Activated gamma-delta T cell (primary cell): ENCODE results near the gene SCML2.
A peak's percentile ranks its signal among the peaks of the same experiment; 100 is the strongest.
"Not testable (repeated sequence)": the region's sequence is repeated elsewhere in the genome, so short reads cannot be mapped to it uniquely, and the experiment has no call there.

Experiments
- DNase-seq: peaks from one replicate; lab custom pipeline; 2025; lab: John Stamatoyannopoulos, UW
- total RNA-seq, 2 donors: gene quantifications; one replicate each; lab custom pipeline; 2026; lab: John Stamatoyannopoulos, UW

The SCML2 gene
- total RNA-seq = 2.3 to 3.0 reads per million in 2 donors

DNA sequence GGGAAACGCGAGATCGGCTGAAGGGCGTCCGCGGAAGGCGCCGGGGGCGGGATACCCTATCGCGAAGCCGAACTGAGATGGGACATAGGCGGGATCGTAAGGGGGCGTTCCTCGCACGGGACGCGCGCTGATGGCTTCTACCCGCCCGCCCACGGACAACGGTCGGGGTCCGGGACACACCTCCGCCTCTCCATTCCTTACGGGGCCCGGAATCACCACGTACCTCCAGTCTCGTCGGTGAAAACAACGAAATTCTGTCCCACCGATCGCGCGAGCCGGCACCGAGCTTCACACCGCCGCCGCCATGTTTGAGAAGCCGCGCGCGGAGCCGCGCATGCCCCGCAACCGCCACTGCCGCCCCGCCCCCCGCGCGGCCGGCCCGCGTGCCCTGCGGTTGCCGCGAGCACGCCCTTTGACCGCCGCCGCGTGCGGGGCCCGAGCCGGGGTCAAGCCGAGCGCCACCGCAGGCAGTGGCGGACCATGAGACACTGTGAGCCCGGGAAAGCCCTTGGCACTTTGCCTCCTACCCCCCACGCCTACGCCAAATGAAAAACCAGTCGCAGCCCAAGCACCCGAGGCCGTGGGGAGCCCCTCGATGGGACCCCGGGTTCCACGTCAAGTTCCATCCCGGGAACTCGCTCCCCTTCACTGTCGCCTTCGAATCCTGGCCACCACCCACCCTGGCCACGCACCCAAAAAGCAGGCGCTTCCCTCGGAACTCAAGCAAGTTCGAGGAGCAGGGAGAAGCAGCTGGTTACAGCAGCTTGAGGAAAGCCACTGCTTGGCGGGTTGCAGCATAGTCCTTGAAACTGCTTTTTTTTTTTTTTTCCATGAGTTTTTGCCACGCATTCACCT is at the start of gene SCML2:
TSS of gene SCML2 (minus strand) at position 320 of the 855 bp plus-strand sequence. CDS start 20,617 bp downstream, outside the sequence.
- peak; percentile 12 for DNase-seq

DNA sequence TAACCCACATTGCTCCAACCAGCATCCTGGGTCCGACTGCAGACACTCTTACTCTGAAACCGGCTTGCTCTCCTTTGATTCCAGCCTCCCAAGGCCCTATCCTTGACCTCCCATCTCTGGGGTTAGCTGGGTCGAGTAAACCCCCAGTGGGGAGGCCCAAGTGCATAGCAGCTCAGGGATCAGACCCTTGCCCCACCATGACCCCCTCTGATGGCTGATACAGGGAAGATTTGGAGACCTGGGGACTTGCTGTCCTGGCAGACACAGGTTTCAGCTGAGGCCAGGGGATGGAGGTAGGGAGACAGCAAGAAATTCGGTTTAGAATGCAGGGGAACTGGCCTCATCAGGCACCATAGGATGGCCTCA is 47.3 kb upstream of the SCML2 start:
- no peak for DNase-seq

DNA sequence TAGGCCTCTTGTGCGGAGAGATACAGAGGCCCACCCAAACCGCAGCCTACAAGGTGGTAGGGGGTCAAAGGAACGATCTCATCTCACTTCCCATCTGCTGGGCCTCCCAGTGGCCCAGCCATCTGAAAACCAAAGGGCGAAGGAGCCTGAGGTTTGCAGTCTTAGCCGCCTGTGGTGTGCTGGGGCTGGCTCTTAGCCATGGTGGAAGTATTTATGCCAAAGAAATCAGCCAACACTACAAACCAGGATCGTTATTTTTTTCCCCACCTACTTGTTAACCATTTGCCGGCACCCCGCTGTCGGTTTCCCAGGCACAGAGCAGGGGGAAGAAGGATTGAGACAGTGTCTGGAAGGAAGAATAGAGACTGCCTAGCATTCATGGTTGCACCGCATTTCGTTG is 40.0 kb upstream of the SCML2 start:
- DNase-seq = no peak

DNA sequence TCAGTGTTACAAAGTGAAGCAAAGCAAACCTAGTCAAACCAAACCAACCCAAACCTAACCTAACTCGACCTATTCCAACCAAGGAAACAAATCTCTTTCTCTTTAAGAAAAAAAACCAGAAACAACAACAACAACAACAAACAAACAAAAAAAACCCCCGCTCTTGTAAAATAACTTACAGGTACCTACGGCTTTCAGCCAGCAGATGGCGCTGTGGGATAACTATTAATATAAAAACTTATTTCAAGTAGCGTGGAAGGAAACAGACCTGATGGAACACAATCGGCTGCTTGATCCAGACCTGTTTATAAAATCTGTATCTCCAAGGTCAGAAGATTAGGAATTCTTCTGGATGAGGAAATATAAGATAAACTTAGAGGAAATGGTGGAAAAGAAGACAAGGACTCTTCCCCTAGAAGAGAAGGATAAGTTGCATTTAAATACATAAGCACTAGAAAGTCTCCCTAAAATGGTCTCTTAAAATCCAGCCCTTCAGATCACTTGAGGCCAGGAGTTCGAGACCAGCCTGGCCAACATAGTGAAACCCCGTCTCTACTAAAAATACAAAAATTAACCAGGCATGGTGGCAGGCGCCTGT is 36.6 kb upstream of the SCML2 start:
- no peak for DNase-seq

DNA sequence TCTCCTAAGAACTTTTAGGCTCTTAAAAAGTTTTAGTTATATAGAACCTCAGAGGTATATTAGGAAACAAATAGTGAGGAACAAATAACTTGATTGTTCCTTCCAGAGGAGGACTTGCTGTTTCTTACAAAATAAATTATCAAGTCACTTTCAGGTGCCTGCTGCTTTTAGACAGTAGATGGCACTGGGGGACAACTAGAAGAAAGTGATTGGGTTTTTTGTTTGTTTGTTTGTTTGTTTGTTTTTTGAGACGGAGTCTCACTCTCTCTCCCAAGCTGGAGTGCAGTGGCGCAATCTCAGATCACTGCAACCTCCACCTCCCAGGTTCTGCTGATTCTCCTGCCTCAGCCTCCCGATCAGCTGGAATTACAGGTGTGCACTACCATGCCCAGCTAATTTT is 35.5 kb upstream of the SCML2 start:
- DNase-seq = no peak

DNA sequence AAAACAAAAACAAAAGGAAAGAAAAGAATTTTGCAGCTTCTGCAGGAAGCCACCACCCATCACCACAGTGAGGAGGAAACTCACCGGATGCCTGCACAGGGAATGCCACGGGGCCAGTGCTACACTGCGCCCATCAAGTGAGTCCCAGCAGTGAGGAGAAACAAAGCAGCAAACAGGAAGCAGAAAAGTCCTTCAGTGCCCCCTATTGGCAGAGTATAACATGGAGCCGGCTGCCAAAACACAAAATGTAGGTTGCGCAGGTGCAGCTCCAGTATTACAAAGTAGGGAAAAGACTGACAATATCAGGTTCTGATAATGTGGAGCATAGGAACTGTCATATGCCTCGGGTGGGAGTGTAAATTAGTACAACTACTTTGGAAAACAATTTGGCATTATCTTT is 23.3 kb upstream of the SCML2 start:
- DNase-seq = no peak

DNA sequence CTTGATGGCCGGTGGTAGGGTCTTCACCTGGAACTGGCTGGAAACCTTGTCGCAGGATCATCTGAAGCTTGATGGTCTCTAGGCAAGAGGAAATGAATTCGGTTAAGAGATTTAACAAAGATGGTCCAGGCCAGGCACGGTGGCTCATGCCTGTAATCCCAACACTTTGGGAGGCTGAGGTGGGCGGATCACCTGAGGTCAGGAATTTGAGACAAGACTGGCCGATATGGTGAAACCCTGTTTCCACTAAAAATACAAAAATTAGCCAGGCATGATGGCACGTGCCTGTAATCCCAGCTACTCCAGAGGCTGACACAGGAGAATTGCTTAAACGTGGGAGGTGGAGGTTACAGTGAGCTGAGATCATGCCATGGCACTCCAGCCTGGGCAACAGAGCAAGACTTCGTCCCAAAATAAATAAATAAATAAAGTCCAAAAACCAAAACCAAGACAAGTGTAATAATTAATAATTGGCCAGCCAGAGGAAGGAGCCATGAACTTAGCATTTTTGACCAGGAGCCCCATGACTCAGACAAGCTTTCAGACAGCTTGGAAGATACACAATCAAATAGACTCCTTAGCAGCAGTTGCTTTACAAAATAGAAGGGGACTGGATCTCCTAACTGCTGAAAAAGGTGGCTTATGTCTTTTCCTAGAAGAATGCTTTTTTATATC is 20.8 kb upstream of the SCML2 start:
- DNase-seq = not testable (repeated sequence)

DNA sequence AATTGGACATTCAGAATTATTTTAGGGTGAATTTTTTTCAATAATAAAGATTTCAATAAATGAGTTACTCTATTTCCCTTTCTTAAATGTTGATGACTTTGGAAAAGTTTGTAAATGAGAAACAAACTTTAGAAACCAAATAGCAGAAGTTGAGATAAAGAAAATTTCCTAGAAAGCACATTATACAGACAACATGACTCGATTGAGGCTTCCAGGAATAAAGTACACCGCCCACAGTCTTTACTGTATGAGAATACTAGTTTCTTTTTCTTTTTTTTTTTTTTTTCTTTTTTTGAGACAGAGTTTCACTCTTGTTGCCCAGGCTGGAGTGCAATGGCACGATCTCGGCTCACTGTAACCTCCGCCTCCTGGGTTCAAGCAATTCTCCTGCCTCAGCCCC is 14.6 kb upstream of the SCML2 start:
- not testable (repeated sequence) for DNase-seq

DNA sequence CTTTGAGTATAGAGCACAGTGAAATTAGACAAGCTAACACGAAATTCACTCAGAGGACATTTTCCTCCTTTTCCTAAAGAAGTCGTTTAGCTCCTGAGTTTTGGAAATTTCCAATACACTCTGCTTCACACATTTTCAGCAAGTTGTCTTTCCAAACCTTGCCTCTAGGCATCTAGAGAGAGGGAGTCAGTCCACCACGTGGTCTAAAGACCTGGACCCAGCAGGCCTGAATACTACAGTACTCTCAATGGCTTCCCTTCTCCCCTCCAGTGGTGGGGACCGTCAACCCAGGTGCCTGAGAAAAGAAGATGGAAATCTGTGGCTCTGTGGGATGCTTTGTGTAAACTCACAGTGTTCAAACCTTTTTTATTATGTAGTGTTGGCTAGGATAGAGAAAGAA is 13.9 kb upstream of the SCML2 start:
- DNase-seq = no peak

DNA sequence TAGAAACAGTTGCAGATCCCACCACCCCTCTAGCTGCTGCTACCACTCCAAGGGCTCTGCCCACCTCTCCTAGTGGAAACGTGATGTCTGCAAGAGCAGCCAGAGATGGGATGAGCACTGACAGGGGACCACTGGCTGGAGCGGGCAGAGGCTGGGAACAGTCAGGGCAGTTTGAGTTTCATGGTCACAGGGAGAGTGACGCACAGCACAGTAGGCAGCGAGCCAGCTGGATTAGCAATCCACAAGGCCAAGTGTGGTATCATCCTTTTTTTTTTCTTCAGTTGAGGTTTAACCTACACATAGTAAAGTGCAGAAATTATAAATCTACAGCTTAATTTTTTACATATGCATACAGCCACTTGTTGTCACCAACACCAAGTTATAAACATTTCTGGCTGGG is 6.4 kb upstream of the SCML2 start:
- DNase-seq = no peak

DNA sequence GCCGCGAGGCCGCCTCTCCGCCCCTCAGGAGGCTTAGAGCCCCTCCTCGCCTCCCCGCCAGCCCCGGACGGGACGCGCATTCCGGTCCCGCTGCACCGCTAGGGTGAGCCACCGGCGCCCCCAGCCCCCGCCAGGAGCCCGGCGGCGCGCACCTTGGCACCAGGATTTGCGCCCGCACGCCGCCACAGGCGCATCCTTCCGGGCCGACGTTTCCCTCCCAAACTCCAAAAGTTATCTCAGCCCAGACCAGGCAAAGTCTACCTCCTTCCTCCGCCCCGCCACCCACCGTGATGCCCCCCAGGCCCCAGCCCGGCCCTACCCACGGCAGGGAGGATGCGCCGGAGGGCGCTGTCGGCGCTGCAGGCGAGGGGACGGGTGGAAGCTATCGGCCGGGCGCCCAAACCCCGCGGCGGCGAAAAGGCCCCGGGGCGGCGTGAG is 538 bp downstream of the SCML2 start:
- DNase-seq = no peak

DNA sequence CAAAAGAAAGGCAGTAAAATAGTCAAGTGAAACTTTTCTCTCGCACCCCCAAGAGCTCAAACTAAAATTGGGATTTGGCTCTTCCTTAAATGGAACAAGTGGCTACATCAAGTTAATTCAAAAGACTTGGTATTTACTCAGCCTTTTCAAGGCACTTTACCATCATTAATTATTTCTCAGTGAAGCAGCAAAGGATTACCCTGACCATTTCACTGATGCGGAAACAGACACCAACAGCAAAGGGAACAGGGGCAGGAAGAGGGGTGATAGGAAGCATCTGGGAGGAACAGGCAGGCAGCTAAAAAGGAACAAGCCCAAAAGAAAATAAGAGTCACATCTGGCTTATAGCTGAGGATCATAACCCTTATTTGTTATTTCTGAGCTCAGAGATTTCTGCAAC is 2.7 kb downstream of the SCML2 start:
- no peak for DNase-seq

DNA sequence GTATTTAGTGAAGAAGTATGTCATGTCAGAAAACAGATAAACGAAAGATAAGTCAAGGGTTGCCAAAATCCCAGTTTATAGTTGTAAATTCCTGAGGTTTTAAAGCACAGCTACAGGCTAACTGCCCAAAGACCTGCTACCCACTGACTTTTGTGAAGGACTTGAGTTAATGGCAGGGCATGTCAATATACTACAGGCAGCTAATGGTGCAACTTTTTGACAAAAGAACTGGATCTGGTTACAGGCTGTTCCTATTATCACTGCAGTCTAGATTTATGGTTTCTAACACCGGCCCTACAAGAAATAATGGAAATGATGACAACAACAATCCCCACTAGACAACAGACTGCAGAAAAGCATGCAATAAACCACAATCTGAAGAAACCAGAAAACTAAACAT is 6.4 kb downstream of the SCML2 start:
- no peak for DNase-seq

DNA sequence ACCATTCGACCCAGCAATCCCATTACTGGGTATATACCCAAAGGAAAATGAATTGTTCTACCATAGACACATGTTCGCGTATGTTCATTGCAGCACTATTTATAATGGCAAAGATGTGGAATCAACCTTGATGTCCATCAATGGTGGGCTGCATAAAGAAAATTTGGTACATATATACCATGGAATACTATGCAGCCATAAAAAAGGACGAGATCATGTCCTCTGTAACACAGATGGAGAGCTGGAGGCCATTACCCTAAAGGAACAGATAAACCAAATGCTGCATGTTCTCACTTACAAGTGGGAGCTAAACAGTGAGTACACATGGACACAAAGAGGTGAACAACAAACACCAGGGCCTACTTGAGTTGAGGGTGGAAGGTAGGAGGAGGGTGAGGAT is 45.1 kb downstream of the SCML2 start:
- no peak for DNase-seq

DNA sequence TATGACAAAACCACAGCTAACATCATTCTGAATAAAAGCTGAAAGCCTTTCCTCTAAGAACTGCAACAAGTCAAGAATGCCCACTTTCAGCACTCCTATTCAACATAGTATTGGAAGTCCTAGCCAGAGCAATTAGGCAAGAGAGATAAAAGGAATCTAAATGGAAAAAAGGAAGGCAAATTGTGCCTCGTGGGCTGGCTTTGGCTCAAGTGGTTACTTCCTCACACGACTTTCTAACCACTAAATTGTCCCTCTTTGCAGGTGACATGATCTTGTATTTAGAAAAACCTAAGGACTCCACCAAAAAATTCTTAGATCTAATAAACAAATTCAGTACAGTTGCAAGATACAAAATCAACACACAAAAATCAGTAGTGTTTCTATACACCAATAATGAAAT is 57.2 kb downstream of the SCML2 start:
- DNase-seq = no peak

DNA sequence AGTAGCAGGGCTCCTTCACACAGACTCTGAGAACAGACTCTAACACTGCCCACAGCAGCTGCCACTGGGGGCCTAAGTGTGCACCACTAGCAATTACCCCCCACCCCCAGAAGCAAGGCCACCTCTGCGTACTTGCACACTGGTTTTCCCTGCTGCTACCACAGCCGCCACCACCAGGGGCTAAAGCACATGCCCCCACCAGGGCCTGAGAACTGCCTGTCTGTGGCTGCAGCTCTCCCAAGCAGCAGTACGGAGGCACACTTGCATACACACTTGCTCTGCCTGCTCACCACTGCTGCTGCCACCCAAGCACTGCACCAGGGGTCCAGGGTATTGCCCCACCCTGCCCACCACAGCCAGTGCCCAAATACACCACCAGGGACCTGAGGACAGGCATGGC is 59.6 kb downstream of the SCML2 start:
- DNase-seq = no peak

DNA sequence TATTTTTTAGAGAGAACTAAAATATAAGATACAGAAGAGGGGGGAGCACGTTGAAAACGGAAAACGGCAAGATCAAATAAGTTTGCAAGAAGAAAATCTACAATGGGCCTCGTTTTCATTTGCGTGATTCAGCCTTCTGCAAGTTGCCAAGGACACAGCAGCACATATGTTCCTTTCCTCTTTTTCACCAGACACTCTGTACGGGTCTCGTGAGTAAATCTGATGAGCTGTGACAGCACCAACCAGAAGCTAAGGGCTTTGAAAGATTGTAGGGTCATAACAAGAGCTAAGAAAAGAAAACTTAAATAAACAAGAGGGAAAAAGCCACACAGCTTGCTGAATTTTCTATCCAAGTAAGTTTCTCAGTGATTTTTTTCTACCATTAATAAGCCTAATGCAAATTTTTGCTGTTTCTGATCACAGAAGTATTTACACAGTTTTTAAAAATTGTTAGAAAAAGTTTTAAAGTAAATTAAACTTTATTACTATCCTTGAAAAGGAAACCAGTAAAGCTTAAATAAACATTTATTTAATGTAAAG is 63.4 kb downstream of the SCML2 start:
- DNase-seq = no peak

DNA sequence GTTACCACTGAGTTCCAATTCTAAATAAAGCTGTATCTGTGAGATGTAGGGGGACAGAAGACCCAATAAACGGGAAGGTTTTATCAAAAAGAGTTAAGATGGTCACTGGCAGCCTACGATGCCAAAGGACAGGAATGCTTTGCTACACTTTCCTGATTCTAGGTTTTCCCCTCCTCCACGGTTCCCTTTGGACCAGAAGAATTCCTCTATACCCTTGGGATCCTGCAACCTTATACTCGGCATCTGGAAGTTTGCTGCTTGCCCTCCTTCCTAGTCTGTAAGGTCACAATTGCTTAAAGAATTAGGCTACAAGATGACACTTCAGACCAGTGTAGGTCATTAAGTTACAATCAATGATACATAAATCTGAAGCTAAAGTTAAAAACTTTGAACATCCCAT is 64.3 kb downstream of the SCML2 start:
- DNase-seq = no peak

DNA sequence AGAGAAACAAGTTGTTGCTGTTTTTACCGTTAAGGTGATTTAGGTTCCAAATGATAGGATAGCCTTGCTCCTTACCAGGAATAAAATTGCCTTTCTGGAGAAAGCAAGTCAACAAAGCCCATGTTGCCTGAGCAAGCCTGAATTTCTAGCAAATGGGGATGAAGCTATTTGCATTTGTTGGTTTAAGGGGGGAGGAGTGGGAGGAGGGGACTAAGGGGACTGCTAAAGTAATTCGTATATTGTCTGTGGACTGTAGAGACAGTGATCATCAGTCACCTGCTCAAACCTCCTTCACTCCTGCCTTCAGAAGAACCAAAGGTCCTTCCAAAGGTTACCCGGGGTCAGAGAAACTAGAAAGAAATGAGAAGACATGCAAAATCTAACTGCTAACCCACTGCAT is 65.8 kb downstream of the SCML2 start:
- no peak for DNase-seq

DNA sequence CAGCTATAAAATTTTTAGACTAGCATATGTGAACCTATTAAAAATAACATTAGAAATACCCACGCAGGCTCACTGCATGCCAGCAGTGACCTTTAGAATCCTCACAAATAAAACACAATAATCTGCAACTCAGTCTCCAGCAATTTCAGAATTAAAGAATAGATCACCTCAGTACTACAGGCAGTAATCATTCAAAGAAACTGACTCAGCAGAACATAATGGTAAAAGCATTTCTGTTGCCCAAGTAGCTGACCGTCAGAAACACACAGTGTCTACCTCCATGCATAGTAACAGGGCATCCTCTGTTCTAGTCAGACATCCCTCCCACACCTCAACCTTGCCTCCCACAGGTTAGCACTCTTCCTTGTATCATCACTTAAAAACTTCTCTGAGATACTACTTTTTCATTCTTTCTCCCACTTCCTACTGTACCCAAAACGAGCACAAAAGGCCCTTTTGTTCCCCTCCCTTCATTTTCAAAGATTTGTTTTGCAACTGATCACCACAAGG is 68.1 kb downstream of the SCML2 start:
- DNase-seq = no peak

DNA sequence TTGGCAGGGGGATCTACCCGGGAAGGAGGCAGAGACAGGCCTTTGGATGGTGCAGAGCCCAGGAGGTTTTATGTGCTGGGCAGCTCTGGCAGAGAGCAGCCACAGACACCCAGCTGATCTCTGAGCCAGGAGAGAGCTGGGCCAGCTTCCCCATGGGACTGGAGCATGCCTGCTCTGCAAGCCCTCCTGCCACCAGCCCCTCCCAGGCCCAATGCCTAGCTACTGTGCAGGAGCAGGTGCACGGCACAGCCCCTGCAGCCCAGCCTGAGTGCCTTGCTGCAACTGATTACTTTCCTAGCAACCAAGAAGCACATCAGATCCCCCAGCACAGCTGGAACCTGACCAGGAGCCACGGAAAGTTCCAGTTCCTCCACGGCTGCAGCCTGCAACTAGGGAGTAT is 76.0 kb downstream of the SCML2 start:
- no peak for DNase-seq

DNA sequence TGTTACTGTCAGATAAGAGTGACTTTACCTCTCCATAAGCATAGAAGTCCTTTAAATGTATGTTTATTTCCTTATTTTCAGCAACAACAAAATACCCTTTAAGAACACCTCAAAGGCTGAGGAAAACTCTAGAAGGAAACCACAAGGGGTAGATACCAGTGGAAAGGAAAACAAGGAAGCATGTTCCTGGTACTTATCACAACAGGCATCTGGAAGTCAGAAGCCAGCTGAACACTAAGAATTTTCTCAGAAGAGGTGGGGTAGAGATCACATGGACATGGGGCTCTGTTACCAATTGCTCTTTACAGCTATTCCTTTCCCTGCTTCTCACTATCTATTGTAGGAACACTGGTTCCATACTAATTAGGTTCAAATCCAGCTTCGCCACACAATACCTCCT is 82.3 kb downstream of the SCML2 start:
- DNase-seq = no peak

DNA sequence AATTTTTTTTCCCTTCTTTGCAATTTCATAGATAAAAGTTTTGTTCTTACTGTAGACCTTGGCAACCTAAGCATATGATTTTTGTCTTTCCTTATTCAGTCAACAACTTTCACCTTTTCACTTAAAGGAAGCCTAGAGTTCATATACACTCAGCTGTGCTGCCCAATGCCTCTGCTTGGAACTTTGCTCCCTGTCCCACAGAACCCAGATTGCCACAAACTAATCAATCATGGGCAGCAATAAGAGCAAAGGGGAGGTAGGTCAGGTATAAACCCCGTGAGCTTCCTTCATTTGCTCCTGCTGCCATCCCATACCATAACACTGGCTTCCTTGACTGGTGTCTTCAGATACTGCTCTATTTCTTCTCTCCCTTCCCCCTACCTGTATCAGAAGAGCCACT is 82.8 kb downstream of the SCML2 start:
- DNase-seq = no peak
